ENCODE measurements around the gene PRPF19.

PRPF19 gene

GRCh38 chr11:60923326-60923725 is 16.9 kb upstream of the PRPF19 start:
- peak overlapping the region; percentile 42 for H3K4me3 Mint-ChIP-seq
- H3K27ac Mint-ChIP-seq = no peak overlapping the region
- H3K27me3 Mint-ChIP-seq (ENCODE audit: low read depth) = peaks cover 31% of the 10 kb centered on the region
- H3K4me1 Mint-ChIP-seq (ENCODE audit: low read depth) = peaks cover 14% of the 10 kb centered on the region
- no peaks in the 10 kb centered on the region for H3K9me3 Mint-ChIP-seq
- H3K36me3 Mint-ChIP-seq (ENCODE audit: low read depth) = peaks cover 27% of the 10 kb centered on the region

- Mint-ChIP-seq H3K27me3 (ENCODE audit: low read depth) (peaks cover 31% of the 10 kb centered on the region), H3K4me3 (no peak overlapping the region), H3K4me1 (ENCODE audit: low read depth) (peaks cover 14% of the 10 kb centered on the region)
These were observed 16.5 kb upstream of the PRPF19 start for GRCh38 chr11:60922906-60923305.

GRCh38 chr11:60921777-60922335 is 15.5 kb upstream of the PRPF19 start:
- H3K27ac Mint-ChIP-seq = no peak overlapping the region
- H3K36me3 Mint-ChIP-seq (ENCODE audit: low read depth) = peaks cover 31% of the 10 kb centered on the region
- peaks cover 23% of the 10 kb centered on the region for H3K27me3 Mint-ChIP-seq (ENCODE audit: low read depth)
- H3K4me1 Mint-ChIP-seq (ENCODE audit: low read depth) = peaks cover 18% of the 10 kb centered on the region
- no peaks in the 10 kb centered on the region for H3K9me3 Mint-ChIP-seq
- H3K4me3 Mint-ChIP-seq = no peak overlapping the region

More at GRCh38 chr11:60922906-60923305, 16.5 kb upstream of the PRPF19 start:
- Mint-ChIP-seq H3K9me3 (no peaks in the 10 kb centered on the region), H3K27ac (no peak overlapping the region), H3K36me3 (ENCODE audit: low read depth) (peaks cover 29% of the 10 kb centered on the region)

- Mint-ChIP-seq H3K27ac (no peak overlapping the region), H3K4me3 (no peak overlapping the region), H3K9me3 (no peaks in the 10 kb centered on the region), H3K36me3 (ENCODE audit: low read depth) (peaks cover 31% of the 10 kb centered on the region), H3K4me1 (ENCODE audit: low read depth) (peaks cover 21% of the 10 kb centered on the region), H3K27me3 (ENCODE audit: low read depth) (peaks cover 17% of the 10 kb centered on the region)
These were observed 14.9 kb upstream of the PRPF19 start for GRCh38 chr11:60921259-60921658.

GRCh38 chr11:60919956-60920355 is 13.6 kb upstream of the PRPF19 start:
- Mint-ChIP-seq H3K27ac (no peak overlapping the region), H3K36me3 (ENCODE audit: low read depth) (peaks cover 33% of the 10 kb centered on the region), H3K4me3 (no peak overlapping the region), H3K9me3 (no peaks in the 10 kb centered on the region), H3K27me3 (ENCODE audit: low read depth) (peaks cover 4% of the 10 kb centered on the region), H3K4me1 (ENCODE audit: low read depth) (peaks cover 22% of the 10 kb centered on the region)

GRCh38 chr11:60919320-60919719 is 12.9 kb upstream of the PRPF19 start:
- H3K4me1 Mint-ChIP-seq (ENCODE audit: low read depth) = peaks cover 24% of the 10 kb centered on the region
- H3K9me3 Mint-ChIP-seq = no peaks in the 10 kb centered on the region
- no peak overlapping the region for H3K27ac Mint-ChIP-seq
- no peak overlapping the region for H3K4me3 Mint-ChIP-seq
- H3K36me3 Mint-ChIP-seq (ENCODE audit: low read depth) = peaks cover 33% of the 10 kb centered on the region
- peaks cover 4% of the 10 kb centered on the region for H3K27me3 Mint-ChIP-seq (ENCODE audit: low read depth)

GRCh38 chr11:60918939-60919265 is 12.5 kb upstream of the PRPF19 start:
- Mint-ChIP-seq H3K4me1 (ENCODE audit: low read depth) (peaks cover 23% of the 10 kb centered on the region), H3K36me3 (ENCODE audit: low read depth) (peaks cover 33% of the 10 kb centered on the region)

GRCh38 chr11:60918251-60918938 is 12.0 kb upstream of the PRPF19 start:
- no peaks in the 10 kb centered on the region for H3K9me3 Mint-ChIP-seq
- no peak overlapping the region for H3K4me3 Mint-ChIP-seq
- H3K36me3 Mint-ChIP-seq (ENCODE audit: low read depth) = peaks cover 32% of the 10 kb centered on the region
- no peaks in the 10 kb centered on the region for H3K27me3 Mint-ChIP-seq (ENCODE audit: low read depth)
- peaks cover 27% of the 10 kb centered on the region for H3K4me1 Mint-ChIP-seq (ENCODE audit: low read depth)
- no peak overlapping the region for H3K27ac Mint-ChIP-seq

More at GRCh38 chr11:60918939-60919265, 12.5 kb upstream of the PRPF19 start:
- no peak overlapping the region for H3K27ac Mint-ChIP-seq
- peaks cover 1% of the 10 kb centered on the region for H3K27me3 Mint-ChIP-seq (ENCODE audit: low read depth)
- no peak overlapping the region for H3K4me3 Mint-ChIP-seq
- H3K9me3 Mint-ChIP-seq = no peaks in the 10 kb centered on the region

- no peaks in the 10 kb centered on the region for H3K9me3 Mint-ChIP-seq
- H3K4me1 Mint-ChIP-seq (ENCODE audit: low read depth) = peaks cover 32% of the 10 kb centered on the region
- H3K27ac Mint-ChIP-seq = no peak overlapping the region
- no peak overlapping the region for H3K4me3 Mint-ChIP-seq
- no peaks in the 10 kb centered on the region for H3K27me3 Mint-ChIP-seq (ENCODE audit: low read depth)
- peaks cover 26% of the 10 kb centered on the region for H3K36me3 Mint-ChIP-seq (ENCODE audit: low read depth)
These were observed 10.9 kb upstream of the PRPF19 start for GRCh38 chr11:60917267-60917666.

- Mint-ChIP-seq H3K9me3 (no peaks in the 10 kb centered on the region), H3K36me3 (ENCODE audit: low read depth) (peaks cover 23% of the 10 kb centered on the region), H3K27me3 (ENCODE audit: low read depth) (no peaks in the 10 kb centered on the region), H3K27ac (no peak overlapping the region), H3K4me3 (peak overlapping the region; percentile 19), H3K4me1 (ENCODE audit: low read depth) (peaks cover 37% of the 10 kb centered on the region)
These were observed 10.4 kb upstream of the PRPF19 start for GRCh38 chr11:60916669-60917206.

- Mint-ChIP-seq H3K4me3 (peak overlapping the region; percentile 96), H3K36me3 (ENCODE audit: low read depth) (peaks cover 15% of the 10 kb centered on the region), H3K4me1 (ENCODE audit: low read depth) (peaks cover 43% of the 10 kb centered on the region), H3K27me3 (ENCODE audit: low read depth) (no peaks in the 10 kb centered on the region), H3K27ac (peak overlapping the region; percentile 84), H3K9me3 (no peaks in the 10 kb centered on the region)
These were observed 9.0 kb upstream of the PRPF19 start for GRCh38 chr11:60915248-60915914.

- H3K27ac Mint-ChIP-seq = peak overlapping the region; percentile 84
- peak overlapping the region; percentile 96 for H3K4me3 Mint-ChIP-seq
- H3K9me3 Mint-ChIP-seq = no peaks in the 10 kb centered on the region
- no peaks in the 10 kb centered on the region for H3K27me3 Mint-ChIP-seq (ENCODE audit: low read depth)
- peaks cover 10% of the 10 kb centered on the region for H3K36me3 Mint-ChIP-seq (ENCODE audit: low read depth)
- H3K4me1 Mint-ChIP-seq (ENCODE audit: low read depth) = peaks cover 43% of the 10 kb centered on the region
These were observed 8.4 kb upstream of the PRPF19 start for GRCh38 chr11:60914633-60915247.

GRCh38 chr11:60913793-60914632 is 7.6 kb upstream of the PRPF19 start, which contains the start of gene TMEM109:
Gene TMEM109 (plus strand): TSS chr11:60914158. CDS start chr11:60919694, 5,536 bp downstream.
- Mint-ChIP-seq H3K9me3 (no peaks in the 10 kb centered on the region), H3K4me3 (peak within 1 kb of the TSS; percentile 96)

More at GRCh38 chr11:60913793-60914632, 7.6 kb upstream of the PRPF19 start, which contains the start of gene TMEM109:
- Mint-ChIP-seq H3K27me3 (ENCODE audit: low read depth) (peaks cover 6% of the 10 kb centered on the region), H3K27ac (peak within 1 kb of the TSS; percentile 95), H3K4me1 (ENCODE audit: low read depth) (peaks cover 43% of the 10 kb centered on the region), H3K36me3 (ENCODE audit: low read depth) (peaks cover 6% of the 10 kb centered on the region)

All from T-helper 1 cell treated with Interleukin-12 subunit alpha and Interleukin-12 subunit beta and Interleukin-4 antibody, amounts not matched to agents 30 μg/mL and 1 μg/mL, for 36 hours (primary cell).